ENCODE results near the gene MACROH2A1. TPM values are rescaled to one million over a fixed set of nuclear protein-coding genes. Genes with fewer than 3 reads are reported as not detected.

The MACROH2A1 gene
- total and polyA plus RNA-seq, 10 of the 15 experiments (the other 5 are each of a cell fraction or from before 2014, with no cell fraction given) = 45.7 to 230 (median 196) TPM

DNA sequence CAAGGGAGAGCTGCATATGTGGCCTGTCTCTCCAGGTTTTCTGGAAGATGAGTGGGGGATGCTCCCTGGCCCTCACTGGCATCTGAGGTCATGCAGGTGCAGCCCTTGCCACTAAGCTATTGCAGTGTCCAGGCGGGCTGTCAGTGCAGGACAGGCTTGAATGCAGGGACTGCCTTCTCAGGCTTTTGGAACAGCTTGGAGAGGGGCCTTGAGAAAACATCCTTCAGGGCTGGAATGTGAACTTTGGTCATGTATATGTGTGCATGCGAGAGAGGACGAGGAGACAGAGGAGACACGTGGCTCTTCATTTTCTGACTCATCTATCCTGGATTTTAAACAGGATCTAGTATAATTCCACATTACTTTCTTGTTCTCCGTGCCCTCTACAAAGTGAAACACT, 90.3 kb downstream of the MACROH2A1 start (continued):
- TF ChIP-seq SMC3 (IDR thresholded peaks at IDR 0.05; ENCODE audit: borderline replicate concordance, low read length) (no peak), RAD21 (IDR thresholded peaks at IDR 0.05; ENCODE audit: insufficient read depth, low read depth, low read length) (no peak), ESRRA (IDR thresholded peaks at IDR 0.05; ENCODE audit: low read length) (no peak)

DNA sequence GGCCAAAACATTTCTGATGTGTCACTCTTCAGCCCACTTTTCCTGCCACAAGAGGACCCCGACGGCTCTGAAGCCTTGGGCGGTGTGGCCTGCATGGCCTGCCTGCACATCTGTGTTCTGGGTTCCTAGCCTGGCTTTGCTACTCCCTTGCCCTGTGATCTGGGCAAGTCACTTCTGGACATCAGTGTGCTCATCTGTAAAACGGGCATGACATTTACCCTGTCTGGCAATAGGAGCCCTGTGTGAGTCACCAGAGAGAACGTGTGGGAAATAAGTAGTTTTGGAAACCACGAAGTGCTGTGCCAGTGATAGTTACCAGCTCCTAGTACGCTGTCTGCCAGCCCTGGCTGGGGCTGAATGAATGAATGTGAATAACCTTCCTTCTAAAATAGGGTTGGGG, 90.8 kb downstream of the MACROH2A1 start:
- H3K9ac ChIP-seq (ENCODE audit: control insufficient read depth, insufficient read depth, low read length) = no peak overlapping the region
- TF ChIP-seq HDAC6 (IDR thresholded peaks at IDR 0.05; ENCODE audit: unreplicated experiment) (no peak), TARDBP (IDR thresholded peaks at IDR 0.05; ENCODE audit: borderline replicate concordance) (no peak), RFX5 (IDR thresholded peaks at IDR 0.05; ENCODE audit: low read depth, low read length) (no peak), NFIC (IDR thresholded peaks at IDR 0.05; ENCODE audit: low read depth, low read length) (no peak), BCL11A (IDR thresholded peaks at IDR 0.05; ENCODE audit: low read depth, low read length) (no peak), ZNF622 (IDR thresholded peaks at IDR 0.05) (no peak), CREM (IDR thresholded peaks at IDR 0.05; ENCODE audit: low read depth) (no peak), SIN3A (IDR thresholded peaks at IDR 0.05; ENCODE audit: low read depth, low read length) (no peak), SMAD5 (IDR thresholded peaks at IDR 0.05; ENCODE audit: low read depth) (no peak)
- TF ChIP-seq, protein P1, sequence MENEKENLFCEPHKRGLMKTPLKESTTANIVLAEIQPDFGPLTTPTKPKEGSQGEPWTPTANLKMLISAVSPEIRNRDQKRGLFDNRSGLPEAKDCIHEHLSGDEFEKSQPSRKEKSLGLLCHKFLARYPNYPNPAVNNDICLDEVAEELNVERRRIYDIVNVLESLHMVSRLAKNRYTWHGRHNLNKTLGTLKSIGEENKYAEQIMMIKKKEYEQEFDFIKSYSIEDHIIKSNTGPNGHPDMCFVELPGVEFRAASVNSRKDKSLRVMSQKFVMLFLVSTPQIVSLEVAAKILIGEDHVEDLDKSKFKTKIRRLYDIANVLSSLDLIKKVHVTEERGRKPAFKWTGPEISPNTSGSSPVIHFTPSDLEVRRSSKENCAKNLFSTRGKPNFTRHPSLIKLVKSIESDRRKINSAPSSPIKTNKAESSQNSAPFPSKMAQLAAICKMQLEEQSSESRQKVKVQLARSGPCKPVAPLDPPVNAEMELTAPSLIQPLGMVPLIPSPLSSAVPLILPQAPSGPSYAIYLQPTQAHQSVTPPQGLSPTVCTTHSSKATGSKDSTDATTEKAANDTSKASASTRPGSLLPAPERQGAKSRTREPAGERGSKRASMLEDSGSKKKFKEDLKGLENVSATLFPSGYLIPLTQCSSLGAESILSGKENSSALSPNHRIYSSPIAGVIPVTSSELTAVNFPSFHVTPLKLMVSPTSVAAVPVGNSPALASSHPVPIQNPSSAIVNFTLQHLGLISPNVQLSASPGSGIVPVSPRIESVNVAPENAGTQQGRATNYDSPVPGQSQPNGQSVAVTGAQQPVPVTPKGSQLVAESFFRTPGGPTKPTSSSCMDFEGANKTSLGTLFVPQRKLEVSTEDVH (IDR thresholded peaks at IDR 0.05; ENCODE audit: low read depth, partially characterized antibody) = no peak
- TF ChIP-seq, protein P2, sequence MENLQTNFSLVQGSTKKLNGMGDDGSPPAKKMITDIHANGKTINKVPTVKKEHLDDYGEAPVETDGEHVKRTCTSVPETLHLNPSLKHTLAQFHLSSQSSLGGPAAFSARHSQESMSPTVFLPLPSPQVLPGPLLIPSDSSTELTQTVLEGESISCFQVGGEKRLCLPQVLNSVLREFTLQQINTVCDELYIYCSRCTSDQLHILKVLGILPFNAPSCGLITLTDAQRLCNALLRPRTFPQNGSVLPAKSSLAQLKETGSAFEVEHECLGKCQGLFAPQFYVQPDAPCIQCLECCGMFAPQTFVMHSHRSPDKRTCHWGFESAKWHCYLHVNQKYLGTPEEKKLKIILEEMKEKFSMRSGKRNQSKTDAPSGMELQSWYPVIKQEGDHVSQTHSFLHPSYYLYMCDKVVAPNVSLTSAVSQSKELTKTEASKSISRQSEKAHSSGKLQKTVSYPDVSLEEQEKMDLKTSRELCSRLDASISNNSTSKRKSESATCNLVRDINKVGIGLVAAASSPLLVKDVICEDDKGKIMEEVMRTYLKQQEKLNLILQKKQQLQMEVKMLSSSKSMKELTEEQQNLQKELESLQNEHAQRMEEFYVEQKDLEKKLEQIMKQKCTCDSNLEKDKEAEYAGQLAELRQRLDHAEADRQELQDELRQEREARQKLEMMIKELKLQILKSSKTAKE (IDR thresholded peaks at IDR 0.05; ENCODE audit: low read depth, poor library complexity, severe bottlenecking) = no peak
- TF ChIP-seq, protein P3, sequence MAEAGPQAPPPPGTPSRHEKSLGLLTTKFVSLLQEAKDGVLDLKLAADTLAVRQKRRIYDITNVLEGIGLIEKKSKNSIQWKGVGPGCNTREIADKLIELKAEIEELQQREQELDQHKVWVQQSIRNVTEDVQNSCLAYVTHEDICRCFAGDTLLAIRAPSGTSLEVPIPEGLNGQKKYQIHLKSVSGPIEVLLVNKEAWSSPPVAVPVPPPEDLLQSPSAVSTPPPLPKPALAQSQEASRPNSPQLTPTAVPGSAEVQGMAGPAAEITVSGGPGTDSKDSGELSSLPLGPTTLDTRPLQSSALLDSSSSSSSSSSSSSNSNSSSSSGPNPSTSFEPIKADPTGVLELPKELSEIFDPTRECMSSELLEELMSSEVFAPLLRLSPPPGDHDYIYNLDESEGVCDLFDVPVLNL (IDR thresholded peaks at IDR 0.05; ENCODE audit: low read depth, low read length) = no peak

More for the DNA sequence above, 90.8 kb downstream of the MACROH2A1 start:
- BruUV-seq (replicated peaks) = no TSS peak
- no peak for ATAC-seq
- intact Hi-C loops (cut with micrococcal nuclease; ENCODE audit: unreplicated experiment) (no loop called here), in situ Hi-C loops (cut with MboI) (no loop called here)
- H3K27me3 ChIP-seq (replicated peaks in 1 of 2; ENCODE audit: control insufficient read depth in 2 of 2, insufficient read depth in 2 of 2, low read length in 1 of 2) = peaks cover 2% of the 10 kb centered on the region in 2 experiments; a peak in 2 of 4 replicates
- SMC1A ChIA-PET (ENCODE audit: uncharacterized antibody, unreplicated experiment) = no interaction called here
- H3K4me2 ChIP-seq (ENCODE audit: control insufficient read depth, insufficient read depth) = no peak overlapping the region
- no peak for DNase-seq (ENCODE audit: low read depth, low spot score)
- 19% methylated on average over 7 of the region's 7 CpGs for WGBS (ENCODE audit: insufficient coverage, insufficient replicate concordance, low lambda C conversion rate, missing lambda C conversion rate)
- no peaks in the 10 kb centered on the region for H3K36me3 ChIP-seq (ENCODE audit: control insufficient read depth in 2 of 2, insufficient read depth in 2 of 2, low read length in 1 of 2)
- no peak overlapping the region for H2AFZ ChIP-seq (ENCODE audit: control insufficient read depth, low read depth, low read length)
- RAD21 ChIA-PET (ENCODE audit: unreplicated experiment) = no interaction called here
- H4K20me1 ChIP-seq (ENCODE audit: control insufficient read depth, insufficient read depth) = no peaks in the 10 kb centered on the region
- CTCF ChIA-PET = no interaction called here
- no peak for FAIRE-seq
- peaks cover 1% of the 10 kb centered on the region for H3K4me1 ChIP-seq (ENCODE audit: control insufficient read depth, insufficient read depth, low read length)
- POLR2A ChIA-PET = no interaction called here
- H3K79me2 ChIP-seq (ENCODE audit: control insufficient read depth, insufficient read depth, low read length) = no peaks in the 10 kb centered on the region
- no peak overlapping the region for H3K4me3 ChIP-seq
- H3K9me3 ChIP-seq (replicated peaks; ENCODE audit: control insufficient read depth, insufficient read depth, low read length) = no peaks in the 10 kb centered on the region
- H3K27ac ChIP-seq (ENCODE audit: control insufficient read depth, insufficient read depth) = no peak overlapping the region
